Smooth muscle cell (in vitro differentiated cells): Measurements from ENCODE around the gene MYO5C. TPM values are rescaled to one million over a fixed set of nuclear protein-coding genes. Genes with fewer than 3 reads are reported as not detected.
A peak's percentile ranks its signal among the peaks of the same experiment; 100 is the strongest.

Source experiments
- DNase-seq: peaks from one replicate; lab custom pipeline; 2025; ENCODE audit not compliant: unreplicated experiment; lab: John Stamatoyannopoulos, UW
- H2AFZ ChIP-seq: fragments of 200-600 bp; sonication (generic); 2 replicates; pipeline ENCODE4 v1.6.0; 2016; ENCODE audit warnings: antibody characterized with exemption, low read depth, mild to moderate bottlenecking
- H3F3A ChIP-seq: fragments of 200-600 bp; sonication (generic); 2 replicates; pipeline ENCODE4 v1.6.0; 2017; ENCODE audit warnings: antibody characterized with exemption, low read depth
- H3K27ac ChIP-seq: fragments of 200-600 bp; sonication (generic); 2 replicates; pipeline ENCODE4 v1.5.1; 2016; ENCODE audit warnings: low read depth, mild to moderate bottlenecking
- H3K27me3 ChIP-seq: fragments of 200-600 bp; sonication (generic); 2 replicates; pipeline ENCODE4 v1.6.1; 2016; ENCODE audit warnings: low read depth, mild to moderate bottlenecking
- H3K36me3 ChIP-seq: fragments of 200-600 bp; sonication (generic); 2 replicates; pipeline ENCODE4 v1.5.1; 2016; ENCODE audit warnings: low read depth
- H3K4me1 ChIP-seq: fragments of 200-600 bp; sonication (generic); 2 replicates; pipeline ENCODE4 v1.5.1; 2016; ENCODE audit warnings: low read depth
- H3K4me2 ChIP-seq: fragments of 200-600 bp; sonication (generic); 2 replicates; pipeline ENCODE4 v1.6.0; 2016; ENCODE audit warnings: mild to moderate bottlenecking
- H3K4me3 ChIP-seq: fragments of 200-600 bp; sonication (generic); 2 replicates; pipeline ENCODE4 v1.5.1; 2016; ENCODE audit warnings: mild to moderate bottlenecking
- H3K79me2 ChIP-seq: fragments of 200-600 bp; sonication (generic); 2 replicates; pipeline ENCODE4 v1.6.0; 2016; ENCODE audit warnings: low read depth, mild to moderate bottlenecking
- H3K9ac ChIP-seq: fragments of 200-600 bp; sonication (generic); 2 replicates; pipeline ENCODE4 v1.6.0; 2016; ENCODE audit warnings: low read depth
- H3K9me3 ChIP-seq: fragments of 200-600 bp; sonication (generic); replicated peaks from 2 replicates; pipeline ENCODE4 v1.5.1; 2016; ENCODE audit warnings: low read depth
- H4K20me1 ChIP-seq: fragments of 200-600 bp; sonication (generic); 2 replicates; pipeline ENCODE4 v1.6.0; 2016; ENCODE audit warnings: low read depth
- CTCF ChIP-seq: fragments of 200-600 bp; sonication (generic); IDR thresholded peaks from 2 replicates; pipeline ENCODE4 v1.5.1; 2017; ENCODE audit warnings: borderline replicate concordance, mild to moderate bottlenecking, antibody characterized with exemption; ENCODE audit not compliant: insufficient read depth, poor library complexity, severe bottlenecking
- WGBS: methylation state at CpG from one replicate; pipeline ENCODE4 v1.1.7; 2016; ENCODE audit warnings: low lambda C conversion rate; 5-methylcytosine and 5-hydroxymethylcytosine counted together
- polyA plus RNA-seq: library from polyadenylated mRNA; unstranded; fragments of >200 nt; fragmentation: Nextera tagmentation; extraction: Ambion mirVana; gene quantifications from 2 replicates; pipeline ENCODE4 v1.2.1, GENCODE V29; 2016
- total RNA-seq: library from RNA; depleted of rRNA; stranded (reverse); fragments of >200 nt; gene quantifications from 2 replicates; pipeline ENCODE4 v1.2.3, GENCODE V29; 2014

The MYO5C gene
- total and polyA plus RNA-seq, 2 experiments from 2014 or later: 0.26 to 1.5 TPM

DNA sequence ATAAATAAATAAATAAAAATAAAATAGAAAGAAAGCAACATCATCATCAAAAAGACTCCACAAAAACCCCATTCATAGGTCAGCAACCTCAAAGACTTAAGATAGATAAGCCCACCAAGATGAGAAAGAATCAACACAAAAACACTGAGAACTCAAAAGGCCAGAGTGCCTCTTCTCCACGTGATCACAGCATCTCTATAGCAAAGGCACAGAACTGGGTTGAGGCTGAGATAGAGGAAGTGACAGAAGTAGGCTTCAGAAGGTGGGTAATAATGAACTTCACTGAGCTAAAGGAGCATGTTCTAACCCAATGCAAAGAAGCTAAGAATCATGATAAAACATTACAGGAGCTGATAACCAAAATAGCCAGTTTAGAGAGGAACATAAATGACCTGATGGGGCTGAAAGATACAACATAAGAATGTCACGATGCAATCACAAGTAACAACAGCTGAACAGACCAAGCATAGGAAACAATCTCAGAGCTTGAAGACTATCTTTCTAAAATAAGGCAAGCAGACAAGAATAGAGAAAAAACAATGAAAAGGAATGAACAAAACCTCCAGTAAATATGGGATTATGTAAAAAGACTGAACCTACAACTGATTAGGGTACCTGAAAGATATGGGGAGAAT, 130.9 kb downstream of the MYO5C start:
- TF ChIP-seq CTCF: no peak
- DNase-seq: no peak
- no peaks in the 10 kb centered on the region for H3F3A ChIP-seq
- no peak overlapping the region for H3K4me3 ChIP-seq
- no peaks in the 10 kb centered on the region for H3K27me3 ChIP-seq
- WGBS: 89% methylated on average over 2 of the region's 2 CpGs
- no peak overlapping the region for H3K27ac ChIP-seq
- no peaks in the 10 kb centered on the region for H4K20me1 ChIP-seq
- no peak overlapping the region for H2AFZ ChIP-seq
- H3K79me2 ChIP-seq: peaks cover 4% of the 10 kb centered on the region
- no peak overlapping the region for H3K4me2 ChIP-seq
- no peaks in the 10 kb centered on the region for H3K36me3 ChIP-seq
- H3K9ac ChIP-seq: no peak overlapping the region
- H3K9me3 ChIP-seq: no peaks in the 10 kb centered on the region
- H3K4me1 ChIP-seq: no peaks in the 10 kb centered on the region

GRCh38 chr15:52163321-52164190, 132.0 kb downstream of the MYO5C start:
- DNase-seq: no peak
- Histone ChIP-seq H3K36me3 (no peaks in the 10 kb centered on the region), H3K27me3 (no peaks in the 10 kb centered on the region), H3K9ac (no peak overlapping the region), H4K20me1 (no peaks in the 10 kb centered on the region), H3K9me3 (no peaks in the 10 kb centered on the region), H3K4me3 (no peak overlapping the region), H3F3A (no peaks in the 10 kb centered on the region), H3K4me1 (no peaks in the 10 kb centered on the region), H3K27ac (no peak overlapping the region), H3K4me2 (no peak overlapping the region), H3K79me2 (no peaks in the 10 kb centered on the region), H2AFZ (no peak overlapping the region)
- 72% methylated on average over 19 of the region's 19 CpGs for WGBS
- TF ChIP-seq CTCF: peak; percentile 9

DNA sequence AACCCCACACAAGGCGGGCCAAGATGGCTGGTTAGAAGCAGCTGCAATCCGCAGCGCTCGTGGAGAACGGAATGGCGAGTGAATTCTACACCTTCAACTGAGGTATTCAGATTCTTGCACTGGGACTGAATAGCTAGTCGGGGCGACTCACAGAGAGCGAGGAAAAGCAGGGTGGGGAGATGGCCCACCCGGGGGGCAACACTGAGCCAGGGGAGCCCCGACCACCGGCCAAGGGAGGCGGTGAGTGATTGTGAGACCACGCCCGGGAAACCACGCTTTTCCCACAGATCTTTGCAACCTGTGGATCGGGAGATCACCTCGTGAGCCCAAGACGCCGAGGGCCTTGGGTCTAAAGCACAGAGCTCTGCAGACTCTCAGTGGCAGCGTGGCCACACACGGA, 132.7 kb downstream of the MYO5C start:
- Histone ChIP-seq H3K4me2 (no peak overlapping the region), H3K36me3 (no peaks in the 10 kb centered on the region), H3K4me3 (no peak overlapping the region), H3K27me3 (no peaks in the 10 kb centered on the region), H3F3A (no peaks in the 10 kb centered on the region), H3K4me1 (no peaks in the 10 kb centered on the region), H2AFZ (no peak overlapping the region), H3K27ac (no peak overlapping the region), H3K9ac (no peak overlapping the region), H3K9me3 (no peaks in the 10 kb centered on the region), H3K79me2 (no peaks in the 10 kb centered on the region), H4K20me1 (no peaks in the 10 kb centered on the region)
- WGBS: 93% methylated on average over 22 of the region's 22 CpGs
- TF ChIP-seq CTCF: no peak
- no peak for DNase-seq

DNA sequence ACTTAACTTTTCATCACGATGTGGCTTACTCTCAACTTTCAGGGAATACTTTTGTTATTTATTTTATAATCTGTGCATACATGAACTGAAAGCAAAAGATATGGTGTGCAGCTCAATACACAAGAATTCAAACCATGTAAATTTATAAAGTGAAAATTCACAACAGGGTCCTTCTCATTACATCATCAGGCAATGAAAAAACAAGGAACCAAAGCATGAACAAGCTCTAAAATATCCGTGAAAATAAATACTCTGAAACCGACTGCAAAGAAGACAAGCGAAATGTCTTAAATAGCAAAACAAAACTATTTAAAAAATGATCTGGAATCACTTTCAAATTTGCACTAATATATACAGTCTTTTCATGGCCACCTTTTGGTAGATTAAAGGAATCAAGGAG, 133.3 kb downstream of the MYO5C start:
- 84% methylated on average over 4 of the region's 4 CpGs for WGBS
- Histone ChIP-seq H3F3A (no peaks in the 10 kb centered on the region), H3K4me1 (no peaks in the 10 kb centered on the region), H3K27me3 (no peaks in the 10 kb centered on the region), H2AFZ (no peak overlapping the region), H3K4me3 (no peak overlapping the region), H3K79me2 (no peaks in the 10 kb centered on the region), H3K27ac (no peak overlapping the region), H3K36me3 (no peaks in the 10 kb centered on the region), H4K20me1 (no peaks in the 10 kb centered on the region), H3K9ac (no peak overlapping the region), H3K4me2 (no peak overlapping the region), H3K9me3 (no peaks in the 10 kb centered on the region)
- DNase-seq: no peak
- TF ChIP-seq CTCF: no peak
